Skin of body (tissue), 2 donors: ENCODE data around the gene GORASP2. TPM values are rescaled to one million over a fixed set of nuclear protein-coding genes. Genes with fewer than 3 reads are reported as not detected.

Experiments
- DNase-seq: peaks from one replicate; lab custom pipeline; 2025; lab: John Stamatoyannopoulos, UW
- total RNA-seq: library from RNA; depleted of rRNA; stranded (reverse); fragments of >200 nt; gene quantifications from one replicate; pipeline ENCODE4 v1.2.3, GENCODE V29; 2014

GORASP2 gene
- total RNA-seq, 1 donor from 2014 or later = 34.7 TPM

DNA sequence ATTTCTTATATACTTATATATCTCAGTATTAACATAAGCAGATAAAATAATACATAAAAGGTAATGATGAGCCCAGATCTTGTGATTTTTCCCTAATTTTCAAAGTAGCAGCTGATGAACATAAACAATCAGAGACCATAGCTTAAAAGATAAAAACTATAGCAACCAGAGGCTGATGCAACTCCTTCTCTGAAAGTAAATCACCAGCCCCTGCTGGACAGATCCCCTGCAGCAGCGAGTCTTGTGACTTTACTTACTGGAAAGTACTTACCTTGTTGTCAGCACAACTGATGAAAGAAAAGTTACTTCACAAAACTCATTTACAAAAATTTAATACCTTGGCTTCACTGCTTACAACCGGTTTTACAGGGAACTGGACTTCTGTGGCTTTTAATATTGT, 67.3 kb downstream of the GORASP2 start:
- DNase-seq = no peak

DNA sequence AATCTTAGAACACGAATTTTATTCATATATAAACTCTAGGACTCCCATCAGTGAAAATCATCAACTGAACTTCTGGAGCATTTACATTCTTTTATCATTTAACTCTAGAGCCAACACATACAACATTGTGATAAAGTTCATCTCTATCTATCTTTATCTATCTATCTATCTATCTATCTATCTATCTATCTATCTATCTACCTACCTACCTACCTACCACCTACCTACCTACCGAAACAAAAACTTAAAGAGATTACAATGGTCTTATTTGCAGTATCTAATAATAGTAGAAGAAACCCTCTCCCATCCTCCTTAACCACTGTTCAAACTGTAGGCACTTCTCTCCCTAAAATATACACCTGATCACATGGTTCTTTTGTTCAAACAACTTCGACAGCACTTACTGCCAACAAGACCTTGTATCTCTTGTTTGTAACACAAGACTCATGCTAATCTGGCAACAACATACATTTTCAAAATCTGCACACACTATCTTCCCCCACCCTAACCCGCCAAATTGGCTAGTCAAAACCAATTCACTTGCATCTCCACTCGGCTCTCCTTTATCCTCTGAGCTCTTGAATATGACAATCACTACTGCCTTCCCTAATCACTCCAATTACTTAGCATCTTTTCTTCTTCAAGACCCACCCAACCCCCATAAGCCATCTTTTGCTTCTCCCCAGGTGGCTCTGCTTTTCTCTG, 69.0 kb downstream of the GORASP2 start:
- DNase-seq = no peak

DNA sequence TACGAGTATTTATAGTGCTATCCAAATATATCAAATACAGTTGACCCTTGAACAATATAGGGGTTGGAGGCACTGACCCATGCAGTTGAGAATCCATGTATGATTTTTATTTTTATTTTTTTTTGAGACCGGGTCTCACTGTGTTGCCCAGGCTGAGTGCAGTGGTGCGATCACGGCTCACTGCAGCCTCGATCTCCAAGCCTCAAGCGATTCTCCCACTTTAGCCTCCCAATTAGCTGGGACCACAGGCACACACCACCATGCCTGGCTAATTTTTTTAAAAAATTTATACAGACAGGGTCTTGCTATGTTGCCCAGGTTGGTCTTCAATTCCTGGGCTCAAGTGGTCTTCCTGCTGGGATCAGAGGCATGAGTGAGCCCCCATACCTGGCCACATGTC, 70.6 kb downstream of the GORASP2 start:
- no peak for DNase-seq

DNA sequence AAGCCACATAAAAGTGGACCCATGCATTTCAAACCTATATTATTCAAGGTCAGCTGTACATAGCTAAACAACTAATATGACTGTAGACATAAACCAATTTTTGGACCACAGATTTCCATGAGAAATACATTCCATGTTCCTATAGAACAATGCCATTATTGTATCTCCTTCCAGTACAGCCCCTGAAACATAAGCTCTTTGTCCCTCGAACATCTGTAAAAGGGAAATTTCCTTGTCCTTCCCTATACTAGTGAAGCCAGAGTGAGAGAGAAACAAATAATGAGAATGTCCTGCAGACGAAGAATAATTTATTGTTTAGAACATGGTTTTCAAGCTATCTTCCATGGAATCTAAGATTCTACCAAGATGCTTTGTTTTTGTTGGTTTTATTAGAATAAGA, 75.3 kb downstream of the GORASP2 start:
- DNase-seq = no peak

DNA sequence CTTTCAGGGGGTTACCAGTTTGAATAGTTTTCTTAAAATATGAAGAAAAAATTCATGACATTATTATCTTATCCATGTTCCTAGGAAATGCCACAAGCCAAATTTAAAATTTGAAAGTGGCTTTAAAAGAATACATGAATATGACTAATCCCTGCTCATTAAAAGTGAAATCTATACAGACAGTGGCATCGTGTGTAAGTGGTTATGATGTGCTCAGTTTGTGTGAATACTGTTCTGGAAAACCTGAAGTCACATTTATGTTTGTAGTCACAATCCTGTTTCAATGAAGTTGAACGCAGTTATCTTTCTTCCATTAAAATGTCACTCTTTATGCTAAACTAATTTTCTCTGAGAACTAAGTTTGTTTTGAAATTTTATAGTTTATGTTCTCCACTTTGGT, 75.8 kb downstream of the GORASP2 start:
- DNase-seq = no peak

DNA sequence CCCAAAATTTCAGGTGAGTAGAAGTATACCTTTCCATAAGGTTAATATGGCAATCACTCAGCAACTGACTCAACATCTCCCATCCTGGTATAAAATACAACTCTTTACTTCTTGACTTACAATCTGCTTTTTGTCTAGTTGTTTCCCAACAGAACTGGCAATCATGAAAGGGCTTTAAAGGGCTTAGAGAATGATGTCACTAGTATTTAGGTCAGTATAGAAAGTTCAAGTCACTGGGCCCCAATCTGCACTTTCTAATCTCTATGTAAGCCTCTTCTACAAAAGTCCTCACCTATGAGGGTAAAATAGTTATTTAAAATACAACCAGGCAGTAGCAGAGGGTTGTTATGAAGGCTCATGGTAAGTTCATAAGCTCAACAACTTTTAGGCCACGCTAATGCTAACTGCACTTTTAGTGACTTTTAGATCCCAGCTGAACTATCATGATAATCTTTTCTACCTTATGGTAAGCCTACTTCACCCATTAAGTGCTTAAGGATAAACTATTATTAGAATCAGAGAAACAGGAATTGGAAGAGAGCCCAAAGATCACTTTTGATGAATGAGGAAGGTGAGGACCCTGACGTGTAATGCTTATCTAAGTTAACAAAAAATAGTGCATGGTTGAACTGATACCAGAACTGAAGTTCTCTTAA, 79.6 kb downstream of the GORASP2 start:
- no peak for DNase-seq

DNA sequence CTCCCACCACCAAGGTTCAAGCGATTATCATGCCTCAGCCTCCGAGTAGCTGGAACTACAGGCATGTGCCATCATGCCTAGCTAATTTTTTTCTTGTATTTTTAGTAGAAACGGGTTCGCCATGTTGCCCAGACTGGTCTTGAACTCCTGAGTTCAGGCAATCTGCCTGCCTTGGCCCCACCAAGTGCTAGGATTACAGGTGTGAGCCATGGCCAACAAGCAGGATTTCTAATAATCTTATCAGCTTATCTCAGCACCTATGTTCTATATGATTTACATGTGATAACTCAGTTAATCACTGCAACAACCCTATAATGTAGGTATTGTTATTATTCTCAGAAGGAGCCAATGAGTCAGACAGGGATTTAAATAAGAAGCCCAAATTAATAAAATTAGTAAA, 80.3 kb downstream of the GORASP2 start:
- DNase-seq = no peak

DNA sequence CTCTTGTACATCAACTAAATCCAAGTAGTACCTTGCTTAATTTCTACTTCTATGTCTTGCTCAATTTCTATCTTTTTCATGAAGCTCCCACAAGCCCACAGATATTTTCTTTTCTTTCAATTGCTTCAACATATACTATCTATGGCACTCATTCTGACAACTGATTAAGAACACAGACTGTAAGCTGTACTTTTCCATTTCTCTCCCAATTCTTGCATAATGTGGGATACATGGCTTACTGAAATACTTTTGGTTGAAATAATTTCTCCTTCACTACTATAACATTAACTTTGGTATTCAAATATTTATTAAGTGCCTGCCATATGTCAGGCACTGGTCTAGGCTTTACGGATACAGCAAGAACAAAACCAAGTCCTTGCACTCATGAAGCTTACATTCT, 84.8 kb downstream of the GORASP2 start:
- no peak for DNase-seq

DNA sequence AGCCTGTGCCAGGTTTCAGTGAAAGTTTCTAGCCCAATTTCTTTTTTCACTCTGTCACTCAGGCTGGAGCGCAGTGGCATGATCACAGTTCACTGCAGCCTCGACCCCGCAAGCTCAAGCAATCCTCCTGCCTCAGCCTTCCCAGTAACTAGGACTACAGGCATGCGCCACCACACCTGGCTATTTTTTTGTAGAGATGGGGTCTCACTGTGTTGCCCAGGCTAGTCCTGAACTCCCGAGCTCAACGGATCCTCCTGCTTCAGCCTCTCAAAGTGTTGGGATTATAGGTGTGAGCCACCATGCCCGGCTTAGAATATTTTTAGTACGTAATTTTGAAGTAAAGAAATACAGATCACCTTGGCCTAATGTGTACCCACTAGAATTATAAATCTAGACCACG, 87.1 kb downstream of the GORASP2 start:
- DNase-seq = no peak

Other genes starting within 250 kb of the GORASP2 start
- 1.8 TPM for gene SP5, start 213.9 kb upstream of the GORASP2 start, total RNA-seq
- 0.79 TPM for gene ERICH2, start 158.9 kb upstream of the GORASP2 start, total RNA-seq
- 3.2 TPM for gene GAD1, start 112.4 kb upstream of the GORASP2 start, total RNA-seq
- 28.4 TPM for gene TLK1, start 231.6 kb downstream of the GORASP2 start, total RNA-seq